PC-3 (cell line): ENCODE data around the gene AFDN. TPM values are rescaled to one million over a fixed set of nuclear protein-coding genes. Genes with fewer than 3 reads are reported as not detected.
"Not testable (repeated sequence)": the region's sequence is repeated elsewhere in the genome, so short reads cannot be mapped to it uniquely, and the experiment has no call there.

Experiments
- ATAC-seq: fragments of 200-7000 bp; cut with Tn5 transposase; 2 replicates; pipeline ENCODE4 v1.9.1; 2020; ENCODE audit warnings: mild to moderate bottlenecking, moderate library complexity
- BruUV-seq: library from RNA; stranded (reverse); fragments of 400-500 nt; replicated peaks from 2 replicates; lab custom pipeline; 2021; lab: Mats Ljungman, UMichigan
- CTCF ChIA-PET: fragments of 300-600 bp; sonication (Branson Sonifier 250); formaldehyde crosslinking; loops from one replicate; lab custom pipeline; 2022; ENCODE audit warnings: antibody characterized with exemption; lab: Charles Lee
- POLR2A ChIA-PET: fragments of 300-600 bp; sonication (Branson Sonifier 250); formaldehyde crosslinking; loops from one replicate; lab custom pipeline; 2022; ENCODE audit warnings: antibody characterized with exemption; ENCODE audit not compliant: unreplicated experiment; lab: Charles Lee
- DNase-seq: peaks from one replicate; pipeline ENCODE4 v3.0.0-alpha.2; 2015
- H2AFZ ChIP-seq: fragments of 300-600 bp; sonication (generic); 2 replicates; pipeline ENCODE4 v1.6.0; 2016; ENCODE audit warnings: antibody characterized with exemption, low read length
- H3F3A ChIP-seq: fragments of 300-600 bp; sonication (generic); one replicate; pipeline ENCODE4 v1.6.0; 2017; ENCODE audit warnings: antibody characterized with exemption, low read length, control low read depth, mild to moderate bottlenecking; ENCODE audit not compliant: unreplicated experiment
- H3K27ac ChIP-seq: fragments of 300-600 bp; sonication (generic); 2 replicates; pipeline ENCODE4 v1.5.1; 2016; ENCODE audit warnings: mild to moderate bottlenecking, low read length
- H3K27me3 ChIP-seq: fragments of 300-600 bp; sonication (generic); 2 replicates; pipeline ENCODE4 v1.6.1; 2016; ENCODE audit warnings: low read length, mixed read lengths
- H3K36me3 ChIP-seq: fragments of 300-600 bp; sonication (generic); 2 replicates; pipeline ENCODE4 v1.6.1; 2016; ENCODE audit warnings: low read depth, mixed run types, low read length, mixed read lengths
- H3K4me1 ChIP-seq: fragments of 300-600 bp; sonication (generic); 2 replicates; pipeline ENCODE4 v1.5.1; 2016; ENCODE audit warnings: low read length; ENCODE audit not compliant: insufficient read depth
- H3K4me2 ChIP-seq: fragments of 300-600 bp; sonication (generic); 2 replicates; pipeline ENCODE4 v1.6.0; 2016; ENCODE audit warnings: low read length
- H3K4me3 ChIP-seq: fragments of 300-600 bp; sonication (generic); 2 replicates; pipeline ENCODE4 v1.5.1; 2016; ENCODE audit warnings: mild to moderate bottlenecking, low read length, mixed read lengths
- H3K79me2 ChIP-seq: fragments of 300-600 bp; sonication (generic); 2 replicates; pipeline ENCODE4 v1.6.1; 2017; ENCODE audit warnings: low read length, mixed read lengths
- H3K9ac ChIP-seq: fragments of 300-600 bp; sonication (generic); 2 replicates; pipeline ENCODE4 v1.6.0; 2016; ENCODE audit warnings: mild to moderate bottlenecking, low read length
- H3K9me2 ChIP-seq: fragments of 300-600 bp; sonication (generic); replicated peaks from 2 replicates; pipeline ENCODE4 v1.6.1; 2016; ENCODE audit warnings: mixed run types, low read length, mixed read lengths
- H3K9me3 ChIP-seq: fragments of 300-600 bp; sonication (generic); 2 replicates; pipeline ENCODE4 v1.6.1; 2016; ENCODE audit warnings: low read length, mixed read lengths
- H4K20me1 ChIP-seq: fragments of 300-600 bp; sonication (generic); 2 replicates; pipeline ENCODE4 v1.6.1; 2016; ENCODE audit warnings: low read length, mixed read lengths
- CTCF ChIP-seq: fragments of 300-600 bp; sonication (generic); conservative IDR thresholded peaks from 2 replicates; pipeline ENCODE4 v1.5.1; 2017; ENCODE audit warnings: antibody characterized with exemption, low read depth, mild to moderate bottlenecking, low read length
- EZH2 ChIP-seq: fragments of 300-600 bp; sonication (generic); IDR thresholded peaks from one replicate; pipeline ENCODE4 v1.6.1; 2017; ENCODE audit warnings: antibody characterized with exemption, mild to moderate bottlenecking, low read length; ENCODE audit not compliant: unreplicated experiment
- EZH2phosphoT487 ChIP-seq: fragments of 300-600 bp; sonication (generic); IDR thresholded peaks from 2 replicates; pipeline ENCODE4 v1.6.1; 2018; ENCODE audit warnings: mild to moderate bottlenecking, antibody characterized with exemption, low read length, borderline replicate concordance
- intact Hi-C: fragments of 100-400 bp; cut with micrococcal nuclease; formaldehyde crosslinking; loops from 2 replicates; pipeline ENCODE4 v1.9.0; 2023
- total RNA-seq: library from RNA; depleted of rRNA; stranded (reverse); fragments of >200 nt; gene quantifications from 2 replicates; pipeline ENCODE4 v1.2.3, GENCODE V29; 2014

The AFDN gene
- total RNA-seq, 1 experiment from 2014 or later: 37.1 TPM

- DNase-seq: no peak
- Histone ChIP-seq H2AFZ (no peak overlapping the region), H3K4me2 (no peak overlapping the region), H3K79me2 (no peaks in the 10 kb centered on the region), H3K27me3 (0 out of 2 replicates have a peak, but pooled peaks cover 8% of the 10 kb centered on the region), H3K27ac (no peak overlapping the region), H3K4me1 (no peaks in the 10 kb centered on the region), H3K9me2 (no peaks in the 10 kb centered on the region), H3K9ac (no peak overlapping the region), H3K4me3 (no peak overlapping the region), H3K36me3 (no peaks in the 10 kb centered on the region), H4K20me1 (no peaks in the 10 kb centered on the region), H3K9me3 (no peaks in the 10 kb centered on the region), H3F3A (no peaks in the 10 kb centered on the region)
- no peak for ATAC-seq
- intact Hi-C loops: no loop called here
- POLR2A ChIA-PET: no interaction called here
- TF ChIP-seq EZH2 (no peak), EZH2phosphoT487 (no peak), CTCF (no peak)
- no TSS peak for BruUV-seq
- CTCF ChIA-PET: no interaction called here
These were observed 173.7 kb downstream of the AFDN start for GRCh38 chr6:168000198-168001028.

- ChIA-PET POLR2A (no interaction called here), CTCF (no interaction called here)
- DNase-seq (no peak), ATAC-seq (no peak)
- H3K27me3 ChIP-seq: 0 out of 2 replicates have a peak, but pooled peaks cover 8% of the 10 kb centered on the region
- H3K27ac ChIP-seq: no peak overlapping the region
- H4K20me1 ChIP-seq: no peaks in the 10 kb centered on the region
- no TSS peak for BruUV-seq
- H3K9me3 ChIP-seq: no peaks in the 10 kb centered on the region
- H3K4me3 ChIP-seq: no peak overlapping the region
- no peaks in the 10 kb centered on the region for H3K4me1 ChIP-seq
- H2AFZ ChIP-seq: no peak overlapping the region
- H3K4me2 ChIP-seq: no peak overlapping the region
- H3K9me2 ChIP-seq: no peaks in the 10 kb centered on the region
- H3K79me2 ChIP-seq: no peaks in the 10 kb centered on the region
- no peaks in the 10 kb centered on the region for H3F3A ChIP-seq
- intact Hi-C loops: no loop called here
- H3K36me3 ChIP-seq: no peaks in the 10 kb centered on the region
- no peak for TF ChIP-seq EZH2phosphoT487
- TF ChIP-seq CTCF: no peak
- TF ChIP-seq EZH2: no peak
- no peak overlapping the region for H3K9ac ChIP-seq
These were observed 174.3 kb downstream of the AFDN start for GRCh38 chr6:168001029-168001332.

- H3K27ac ChIP-seq, POLR2A ChIA-PET, H3K4me1 ChIP-seq, H3K9ac ChIP-seq, H3K27me3 ChIP-seq, H3F3A ChIP-seq, CTCF ChIA-PET, BruUV-seq, H3K36me3 ChIP-seq, H3K4me3 ChIP-seq, intact Hi-C loops, H2AFZ ChIP-seq, H3K9me3 ChIP-seq, ATAC-seq, H3K4me2 ChIP-seq, H3K9me2 ChIP-seq, DNase-seq, H4K20me1 ChIP-seq, H3K79me2 ChIP-seq: not testable (repeated sequence)
These were observed 174.8 kb downstream of the AFDN start for GRCh38 chr6:168001514-168001913.
